Endothelial cell (in vitro differentiated cells): ENCODE data around the gene TMSB4X. TPM values are rescaled to one million over a fixed set of nuclear protein-coding genes. Genes with fewer than 3 reads are reported as not detected.

Source experiments
- DNase-seq: peaks from one replicate; pipeline ENCODE4 v3.0.0; 2021; ENCODE audit warnings: low spot score
- H3K27ac Mint-ChIP-seq: one replicate; pipeline ENCODE4 v1.8.0; 2021; ENCODE audit warnings: mixed read lengths, inconsistent platforms; ENCODE audit not compliant: unreplicated experiment
- H3K27me3 Mint-ChIP-seq: one replicate; pipeline ENCODE4 v1.8.0; 2021; ENCODE audit warnings: mild to moderate bottlenecking, moderate library complexity, mixed read lengths, inconsistent platforms; ENCODE audit not compliant: unreplicated experiment
- H3K36me3 Mint-ChIP-seq: one replicate; pipeline ENCODE4 v1.8.0; 2021; ENCODE audit warnings: mild to moderate bottlenecking, low read depth, mixed read lengths, inconsistent platforms; ENCODE audit not compliant: unreplicated experiment
- H3K4me1 Mint-ChIP-seq: one replicate; pipeline ENCODE4 v1.8.0; 2021; ENCODE audit warnings: mild to moderate bottlenecking, mixed read lengths, inconsistent platforms; ENCODE audit not compliant: unreplicated experiment
- H3K4me3 Mint-ChIP-seq: one replicate; pipeline ENCODE4 v1.8.0; 2021; ENCODE audit warnings: mild to moderate bottlenecking, mixed read lengths, inconsistent platforms; ENCODE audit not compliant: unreplicated experiment
- H3K9me3 Mint-ChIP-seq: one replicate; pipeline ENCODE4 v1.8.0; 2021; ENCODE audit warnings: mixed read lengths, inconsistent platforms; ENCODE audit not compliant: unreplicated experiment
- CTCF ChIP-seq: fragments of 200-600 bp; sonication (generic); IDR thresholded peaks from one replicate; pipeline ENCODE4 v1.5.0; 2021; ENCODE audit warnings: antibody characterized with exemption; ENCODE audit not compliant: unreplicated experiment
- total RNA-seq: library from RNA; stranded (reverse); fragmentation: NEBNext Ultra II Directional; extraction: Animal tissue kit (Norgen Biotek cat#: 25700); gene quantifications from one replicate; pipeline ENCODE4 v1.2.1, GENCODE V29; 2021; ENCODE audit not compliant: unreplicated experiment

The TMSB4X gene
- total RNA-seq, 1 donor from 2014 or later, result 3,201 TPM

DNA sequence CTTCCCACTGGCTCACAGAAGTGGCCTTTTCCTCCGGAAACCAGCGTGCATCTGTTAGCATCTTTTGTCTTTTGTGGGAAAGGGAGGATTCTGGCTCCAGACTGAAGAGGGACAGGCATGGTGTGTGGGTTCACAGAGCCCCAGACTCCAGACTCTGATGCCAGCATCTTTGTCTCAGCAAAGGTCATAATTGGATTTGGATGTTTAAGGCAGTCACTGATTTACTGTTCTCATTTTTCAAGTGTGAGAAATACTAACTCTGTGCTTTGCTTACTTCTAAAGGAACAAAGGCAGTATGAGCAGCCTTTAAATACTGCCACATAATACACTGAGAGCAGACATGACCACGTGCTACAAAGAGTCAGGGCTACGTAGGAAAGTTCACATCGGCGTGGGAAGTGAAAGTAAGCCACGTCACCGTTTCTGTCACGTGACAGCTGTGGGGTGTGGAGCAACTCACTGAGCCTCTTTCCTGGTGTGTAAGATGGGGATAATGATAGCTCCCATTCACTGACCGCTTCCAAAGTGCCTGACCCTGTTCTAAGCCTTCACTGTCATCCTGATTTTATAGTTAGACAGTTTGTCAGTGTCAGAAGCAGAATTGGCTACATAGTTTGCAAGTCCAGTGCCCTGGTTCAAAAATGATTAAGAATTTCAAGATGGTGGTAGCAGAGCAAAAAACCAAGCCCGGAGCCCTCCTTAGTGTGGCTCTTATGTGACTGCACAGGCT is 24.8 kb upstream of the TMSB4X start:
- H3K27me3 Mint-ChIP-seq, result peaks cover 5% of the 10 kb centered on the region
- no peak for TF ChIP-seq CTCF
- peaks cover 51% of the 10 kb centered on the region for H3K4me1 Mint-ChIP-seq
- no peaks in the 10 kb centered on the region for H3K9me3 Mint-ChIP-seq
- H3K4me3 Mint-ChIP-seq, result no peak overlapping the region
- no peak for DNase-seq
- peak overlapping the region; percentile 93 for H3K27ac Mint-ChIP-seq
- H3K36me3 Mint-ChIP-seq, result no peaks in the 10 kb centered on the region

GRCh38 chrX:12950851-12951594 is 23.9 kb upstream of the TMSB4X start:
- Mint-ChIP-seq H3K27me3 (peaks cover 5% of the 10 kb centered on the region), H3K9me3 (no peaks in the 10 kb centered on the region), H3K4me3 (peak overlapping the region; percentile 33), H3K36me3 (no peaks in the 10 kb centered on the region), H3K27ac (peak overlapping the region; percentile 93), H3K4me1 (peaks cover 54% of the 10 kb centered on the region)
- DNase-seq, result peak; percentile 63
- peak; percentile 28 for TF ChIP-seq CTCF

DNA sequence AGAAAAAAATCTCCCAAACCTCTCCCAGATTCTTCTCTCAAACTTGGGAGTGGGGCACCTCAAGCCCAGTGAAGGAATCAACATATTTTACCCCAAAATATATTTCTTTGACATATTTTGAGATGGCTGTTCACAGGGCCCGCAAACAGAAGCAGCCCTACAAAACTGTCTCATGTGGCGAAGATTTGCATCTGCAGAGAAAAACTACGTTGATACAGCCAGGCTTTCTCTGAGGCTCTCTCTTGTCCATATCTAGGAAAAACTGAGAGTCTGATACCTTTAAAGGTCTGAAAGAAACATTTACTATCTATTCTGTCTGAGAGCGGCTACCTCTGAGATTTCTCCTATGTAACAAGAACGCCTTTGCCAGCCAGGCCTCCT is 23.3 kb upstream of the TMSB4X start:
- Mint-ChIP-seq H3K36me3 (no peaks in the 10 kb centered on the region), H3K9me3 (no peaks in the 10 kb centered on the region), H3K4me1 (peaks cover 52% of the 10 kb centered on the region), H3K27me3 (peaks cover 4% of the 10 kb centered on the region), H3K4me3 (no peak overlapping the region), H3K27ac (no peak overlapping the region)
- no peak for TF ChIP-seq CTCF
- no peak for DNase-seq

GRCh38 chrX:12953420-12953819 is 21.5 kb upstream of the TMSB4X start:
- Mint-ChIP-seq H3K4me1 (peaks cover 48% of the 10 kb centered on the region), H3K36me3 (no peaks in the 10 kb centered on the region), H3K27me3 (peaks cover 4% of the 10 kb centered on the region), H3K27ac (no peak overlapping the region), H3K4me3 (no peak overlapping the region), H3K9me3 (no peaks in the 10 kb centered on the region)
- no peak for DNase-seq
- no peak for TF ChIP-seq CTCF

DNA sequence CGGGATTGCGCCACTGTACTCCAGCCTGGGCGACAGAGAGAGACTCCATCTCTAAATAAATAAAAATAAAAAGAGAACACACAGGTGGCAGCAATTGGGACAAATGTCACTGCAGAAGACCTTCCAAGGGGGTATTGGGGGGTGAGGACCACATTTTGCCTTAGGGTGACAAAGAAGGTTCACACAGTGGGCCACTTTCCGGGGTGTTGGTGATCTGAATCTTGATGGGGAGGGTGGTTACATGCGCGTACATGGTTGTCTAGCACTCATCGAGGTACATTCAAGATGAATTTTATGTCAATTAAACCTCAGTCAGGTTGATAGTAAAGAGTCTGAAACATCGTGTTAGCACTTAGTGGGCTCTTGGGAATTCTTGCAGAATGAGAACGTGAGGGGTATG is 20.5 kb upstream of the TMSB4X start:
- DNase-seq, result no peak
- H3K27me3 Mint-ChIP-seq, result peaks cover 4% of the 10 kb centered on the region
- H3K4me3 Mint-ChIP-seq, result no peak overlapping the region
- peaks cover 38% of the 10 kb centered on the region for H3K4me1 Mint-ChIP-seq
- H3K27ac Mint-ChIP-seq, result no peak overlapping the region
- no peak for TF ChIP-seq CTCF
- no peaks in the 10 kb centered on the region for H3K36me3 Mint-ChIP-seq
- H3K9me3 Mint-ChIP-seq, result no peaks in the 10 kb centered on the region
